ENCODE results near the gene PARD3.

The PARD3 gene

DNA sequence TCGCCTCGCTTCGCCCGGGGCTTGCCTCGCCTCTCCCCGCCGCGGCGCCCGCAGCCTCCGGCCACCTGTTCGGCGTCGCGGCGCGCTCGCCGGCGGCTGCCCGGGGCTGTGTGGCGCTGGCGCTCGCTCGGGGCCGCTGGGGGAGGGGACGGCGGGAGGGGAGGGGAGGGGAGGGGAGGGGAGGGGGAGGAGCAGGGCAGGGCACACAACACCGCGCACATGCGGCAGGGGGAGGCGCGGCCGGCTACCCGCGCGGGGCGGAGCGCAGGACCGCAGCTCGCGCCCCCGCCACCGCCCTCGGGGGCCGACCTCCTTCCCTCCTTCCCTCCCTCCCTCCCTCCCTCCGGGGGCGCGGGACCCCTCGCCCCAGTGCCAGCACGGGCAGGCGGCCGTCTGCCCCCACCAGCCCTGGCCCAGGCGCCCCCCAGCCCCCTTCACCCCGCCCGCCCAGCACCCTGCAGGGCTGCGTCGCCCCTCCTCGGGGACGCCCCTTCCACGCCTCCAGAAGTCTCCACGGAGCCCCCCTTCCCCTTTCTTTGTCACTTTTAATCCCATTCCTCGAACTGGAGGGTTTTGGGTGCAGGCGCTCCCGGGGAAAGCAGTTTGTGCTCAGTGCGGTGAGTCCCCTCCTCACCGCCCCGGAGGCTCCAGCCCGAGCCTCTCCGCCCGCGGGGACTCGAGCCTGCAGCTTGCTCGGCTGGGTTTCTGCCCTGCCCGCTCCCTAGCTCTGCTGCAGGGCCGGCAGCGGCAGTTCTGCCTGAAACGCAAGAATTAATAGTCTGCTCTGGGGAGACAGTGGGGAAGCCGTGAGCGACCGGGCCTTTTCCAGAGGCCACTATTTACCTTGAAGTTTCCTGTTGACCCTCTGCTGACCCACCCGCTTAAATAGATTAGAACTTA is at the start of gene PARD3:
TSS of gene PARD3 (minus strand) at position 112 of the 900 bp plus-strand sequence. CDS start 301 bp downstream, outside the sequence.
- DNase-seq (ENCODE audit: low read depth, low spot score) = no peak
- POLR2A ChIA-PET = interaction anchor here (0.5 to 0.6 kb wide), 2 partner anchors 148 to 180 kb away, joined by 3 read pairs; no protein-coding TSS in a partner anchor
- peak within 1 kb of the TSS; percentile 70 for H3K4me3 ChIP-seq (ENCODE audit: low read depth, low read length)
- CTCF ChIA-PET = no interaction called here
- TF ChIP-seq, protein P1, sequence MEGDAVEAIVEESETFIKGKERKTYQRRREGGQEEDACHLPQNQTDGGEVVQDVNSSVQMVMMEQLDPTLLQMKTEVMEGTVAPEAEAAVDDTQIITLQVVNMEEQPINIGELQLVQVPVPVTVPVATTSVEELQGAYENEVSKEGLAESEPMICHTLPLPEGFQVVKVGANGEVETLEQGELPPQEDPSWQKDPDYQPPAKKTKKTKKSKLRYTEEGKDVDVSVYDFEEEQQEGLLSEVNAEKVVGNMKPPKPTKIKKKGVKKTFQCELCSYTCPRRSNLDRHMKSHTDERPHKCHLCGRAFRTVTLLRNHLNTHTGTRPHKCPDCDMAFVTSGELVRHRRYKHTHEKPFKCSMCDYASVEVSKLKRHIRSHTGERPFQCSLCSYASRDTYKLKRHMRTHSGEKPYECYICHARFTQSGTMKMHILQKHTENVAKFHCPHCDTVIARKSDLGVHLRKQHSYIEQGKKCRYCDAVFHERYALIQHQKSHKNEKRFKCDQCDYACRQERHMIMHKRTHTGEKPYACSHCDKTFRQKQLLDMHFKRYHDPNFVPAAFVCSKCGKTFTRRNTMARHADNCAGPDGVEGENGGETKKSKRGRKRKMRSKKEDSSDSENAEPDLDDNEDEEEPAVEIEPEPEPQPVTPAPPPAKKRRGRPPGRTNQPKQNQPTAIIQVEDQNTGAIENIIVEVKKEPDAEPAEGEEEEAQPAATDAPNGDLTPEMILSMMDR (IDR thresholded peaks at IDR 0.05; ENCODE audit: insufficient read depth, low read length, missing control alignments) = no peak

GRCh38 chr10:34864149-34865067 is 49.3 kb upstream of the PARD3 start:
- TF ChIP-seq, protein P1 (IDR thresholded peaks at IDR 0.05; ENCODE audit: insufficient read depth, low read length, missing control alignments) = no peak
- CTCF ChIA-PET = interaction anchor here (1.1 kb wide), 1 partner anchor 8 kb away, joined by 3 read pairs; no protein-coding TSS in a partner anchor
- POLR2A ChIA-PET = no interaction called here
- DNase-seq (ENCODE audit: low read depth, low spot score) = no peak
- H3K4me3 ChIP-seq (ENCODE audit: low read depth, low read length) = no peak overlapping the region

DNA sequence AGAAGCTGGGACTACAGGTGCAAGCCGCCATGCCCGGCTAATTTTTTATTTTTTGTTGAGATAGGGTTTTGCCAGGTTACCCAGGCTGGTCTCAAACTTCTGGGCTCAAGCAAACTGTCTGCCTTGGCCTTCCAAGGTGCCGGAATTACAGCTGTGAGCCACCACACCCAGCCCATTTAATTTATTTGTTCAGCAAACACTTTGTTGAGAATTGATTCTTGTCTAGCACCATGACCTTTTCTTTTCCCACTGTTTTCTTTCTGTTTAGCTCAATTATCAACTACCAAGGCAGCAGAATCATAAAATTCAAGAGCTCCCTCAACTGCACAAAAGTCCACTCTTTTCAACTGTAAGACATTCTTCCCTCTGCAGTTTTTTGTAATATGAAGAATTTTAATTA is 47.8 kb upstream of the PARD3 start:
- no peak overlapping the region for H3K4me3 ChIP-seq (ENCODE audit: low read depth, low read length)
- no peak for DNase-seq (ENCODE audit: low read depth, low spot score)
- ChIA-PET POLR2A (no interaction called here), CTCF (interaction anchor here (1.0 to 2.5 kb wide), 2 partner anchors 11 to 164 kb away, joined by 3 to 8 read pairs; no protein-coding TSS in a partner anchor)
- TF ChIP-seq, protein P1 (IDR thresholded peaks at IDR 0.05; ENCODE audit: insufficient read depth, low read length, missing control alignments) = no peak

DNA sequence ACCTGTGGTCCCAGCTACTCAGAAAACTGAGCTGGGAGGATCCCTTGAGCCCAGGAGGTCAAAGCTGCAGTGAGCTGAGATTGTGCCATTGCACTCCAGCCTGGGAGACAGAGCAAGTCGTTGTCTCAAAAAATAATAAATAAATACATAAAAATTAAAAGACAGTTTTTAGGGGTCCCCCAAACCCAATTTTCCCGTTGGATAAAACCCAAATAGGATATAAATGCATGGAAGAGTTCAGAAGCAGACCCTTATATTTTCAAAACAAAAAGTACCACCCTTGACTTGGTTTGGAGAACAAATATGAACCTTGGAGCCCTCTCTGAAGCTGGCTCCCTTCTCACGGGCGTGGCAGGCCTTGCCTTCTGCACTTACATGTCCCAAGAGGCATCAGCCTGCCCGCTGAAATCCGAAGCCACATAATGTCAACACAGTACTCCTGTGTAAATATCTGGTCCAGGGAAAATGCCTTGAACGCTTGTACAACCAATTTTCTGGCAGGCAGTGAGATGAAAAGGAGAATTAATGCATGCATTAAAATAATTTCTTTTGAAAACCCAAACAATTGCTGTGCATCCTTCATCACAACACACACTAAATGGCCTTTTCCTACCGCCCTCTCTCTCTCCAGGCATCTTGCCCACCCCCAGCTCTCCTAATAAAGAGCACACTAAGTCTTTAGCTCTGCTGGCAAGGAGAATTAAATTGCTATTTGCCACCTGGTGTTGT is 46.4 kb upstream of the PARD3 start:
- POLR2A ChIA-PET = no interaction called here
- TF ChIP-seq, protein P1 (IDR thresholded peaks at IDR 0.05; ENCODE audit: insufficient read depth, low read length, missing control alignments) = no peak
- no peak for DNase-seq (ENCODE audit: low read depth, low spot score)
- no peak overlapping the region for H3K4me3 ChIP-seq (ENCODE audit: low read depth, low read length)
- CTCF ChIA-PET = interaction anchor here (2.5 kb wide), 1 partner anchor 9 kb away, joined by 8 read pairs; no protein-coding TSS in a partner anchor

DNA sequence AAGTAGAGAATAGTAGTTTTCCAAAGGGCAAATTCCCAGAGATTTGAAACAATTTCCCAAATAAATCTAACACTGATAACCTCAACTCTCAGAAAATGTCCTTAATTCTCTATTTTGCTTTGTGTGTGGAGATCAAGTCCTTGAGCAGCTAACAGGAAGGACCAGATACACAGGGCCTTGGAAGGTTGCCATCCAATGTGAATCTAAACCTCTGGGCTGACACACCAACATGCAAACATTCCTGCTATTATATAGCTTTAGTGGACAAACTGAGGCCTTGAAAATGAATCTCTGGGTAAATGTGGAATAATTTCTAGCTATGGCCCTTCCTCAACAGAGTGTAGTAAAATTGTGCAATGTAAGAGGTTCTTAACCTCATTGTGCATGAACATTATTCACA is 44.1 kb upstream of the PARD3 start:
- ChIA-PET CTCF (no interaction called here), POLR2A (no interaction called here)
- no peak overlapping the region for H3K4me3 ChIP-seq (ENCODE audit: low read depth, low read length)
- TF ChIP-seq, protein P1 (IDR thresholded peaks at IDR 0.05; ENCODE audit: insufficient read depth, low read length, missing control alignments) = no peak
- DNase-seq (ENCODE audit: low read depth, low spot score) = no peak

Measured in AG04449 (cell line).